ENCODE results near the gene ZNF841. TPM values are rescaled to one million over a fixed set of nuclear protein-coding genes. Genes with fewer than 3 reads are reported as not detected.

The ZNF841 gene
- total and polyA plus RNA-seq, 9 of the 15 experiments (the other 6 are each of a cell fraction or from before 2014, with no cell fraction given): 3.1 to 17.1 (median 11.0) TPM

DNA sequence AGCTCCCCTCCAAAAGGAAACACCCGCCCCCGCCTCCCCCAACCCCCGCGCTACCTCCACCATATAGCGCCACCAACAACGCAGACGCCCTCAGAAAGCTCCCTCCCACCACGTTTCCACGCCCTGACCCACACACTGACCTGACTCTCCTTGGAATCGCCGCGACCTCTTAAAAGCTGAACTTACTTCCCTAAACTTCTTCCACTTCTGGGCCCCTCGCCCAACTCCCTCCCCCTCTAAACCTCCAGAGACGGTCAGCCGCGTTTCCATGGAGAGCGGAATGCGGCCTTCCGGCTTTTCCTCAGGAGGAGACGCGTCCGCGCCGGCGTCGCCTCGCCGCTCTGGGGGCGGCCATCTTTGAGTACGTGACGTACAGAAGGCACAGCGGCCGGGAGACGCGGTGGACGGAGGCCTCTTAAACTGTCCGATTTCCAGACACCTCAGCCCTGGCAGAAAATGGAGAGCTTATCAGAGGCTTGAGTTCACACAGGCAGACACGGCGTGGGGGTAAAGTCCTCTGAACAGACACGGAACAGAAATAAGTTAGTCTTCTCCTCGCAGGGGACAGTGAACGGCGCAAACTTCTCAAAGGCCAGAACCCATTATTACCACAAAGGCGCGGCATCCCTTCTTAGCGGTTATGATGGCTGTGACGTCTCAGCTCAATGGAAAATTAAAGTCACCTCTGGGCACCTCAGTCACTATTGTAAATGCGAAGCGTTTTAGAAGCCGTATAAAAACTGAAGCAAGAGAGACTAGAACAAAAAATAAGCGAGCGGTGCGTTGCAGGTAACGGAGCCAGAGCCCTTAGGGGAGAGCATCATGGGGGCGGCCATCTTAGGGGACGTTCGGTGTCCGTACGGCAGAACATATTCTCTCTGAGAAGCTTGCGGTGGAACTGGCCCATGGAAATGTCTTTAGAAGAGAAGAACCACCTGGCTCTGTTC lies 46.7 kb downstream of the ZNF841 start, which contains the start of gene ZNF432 (continued):
- TF ChIP-seq, protein P1, sequence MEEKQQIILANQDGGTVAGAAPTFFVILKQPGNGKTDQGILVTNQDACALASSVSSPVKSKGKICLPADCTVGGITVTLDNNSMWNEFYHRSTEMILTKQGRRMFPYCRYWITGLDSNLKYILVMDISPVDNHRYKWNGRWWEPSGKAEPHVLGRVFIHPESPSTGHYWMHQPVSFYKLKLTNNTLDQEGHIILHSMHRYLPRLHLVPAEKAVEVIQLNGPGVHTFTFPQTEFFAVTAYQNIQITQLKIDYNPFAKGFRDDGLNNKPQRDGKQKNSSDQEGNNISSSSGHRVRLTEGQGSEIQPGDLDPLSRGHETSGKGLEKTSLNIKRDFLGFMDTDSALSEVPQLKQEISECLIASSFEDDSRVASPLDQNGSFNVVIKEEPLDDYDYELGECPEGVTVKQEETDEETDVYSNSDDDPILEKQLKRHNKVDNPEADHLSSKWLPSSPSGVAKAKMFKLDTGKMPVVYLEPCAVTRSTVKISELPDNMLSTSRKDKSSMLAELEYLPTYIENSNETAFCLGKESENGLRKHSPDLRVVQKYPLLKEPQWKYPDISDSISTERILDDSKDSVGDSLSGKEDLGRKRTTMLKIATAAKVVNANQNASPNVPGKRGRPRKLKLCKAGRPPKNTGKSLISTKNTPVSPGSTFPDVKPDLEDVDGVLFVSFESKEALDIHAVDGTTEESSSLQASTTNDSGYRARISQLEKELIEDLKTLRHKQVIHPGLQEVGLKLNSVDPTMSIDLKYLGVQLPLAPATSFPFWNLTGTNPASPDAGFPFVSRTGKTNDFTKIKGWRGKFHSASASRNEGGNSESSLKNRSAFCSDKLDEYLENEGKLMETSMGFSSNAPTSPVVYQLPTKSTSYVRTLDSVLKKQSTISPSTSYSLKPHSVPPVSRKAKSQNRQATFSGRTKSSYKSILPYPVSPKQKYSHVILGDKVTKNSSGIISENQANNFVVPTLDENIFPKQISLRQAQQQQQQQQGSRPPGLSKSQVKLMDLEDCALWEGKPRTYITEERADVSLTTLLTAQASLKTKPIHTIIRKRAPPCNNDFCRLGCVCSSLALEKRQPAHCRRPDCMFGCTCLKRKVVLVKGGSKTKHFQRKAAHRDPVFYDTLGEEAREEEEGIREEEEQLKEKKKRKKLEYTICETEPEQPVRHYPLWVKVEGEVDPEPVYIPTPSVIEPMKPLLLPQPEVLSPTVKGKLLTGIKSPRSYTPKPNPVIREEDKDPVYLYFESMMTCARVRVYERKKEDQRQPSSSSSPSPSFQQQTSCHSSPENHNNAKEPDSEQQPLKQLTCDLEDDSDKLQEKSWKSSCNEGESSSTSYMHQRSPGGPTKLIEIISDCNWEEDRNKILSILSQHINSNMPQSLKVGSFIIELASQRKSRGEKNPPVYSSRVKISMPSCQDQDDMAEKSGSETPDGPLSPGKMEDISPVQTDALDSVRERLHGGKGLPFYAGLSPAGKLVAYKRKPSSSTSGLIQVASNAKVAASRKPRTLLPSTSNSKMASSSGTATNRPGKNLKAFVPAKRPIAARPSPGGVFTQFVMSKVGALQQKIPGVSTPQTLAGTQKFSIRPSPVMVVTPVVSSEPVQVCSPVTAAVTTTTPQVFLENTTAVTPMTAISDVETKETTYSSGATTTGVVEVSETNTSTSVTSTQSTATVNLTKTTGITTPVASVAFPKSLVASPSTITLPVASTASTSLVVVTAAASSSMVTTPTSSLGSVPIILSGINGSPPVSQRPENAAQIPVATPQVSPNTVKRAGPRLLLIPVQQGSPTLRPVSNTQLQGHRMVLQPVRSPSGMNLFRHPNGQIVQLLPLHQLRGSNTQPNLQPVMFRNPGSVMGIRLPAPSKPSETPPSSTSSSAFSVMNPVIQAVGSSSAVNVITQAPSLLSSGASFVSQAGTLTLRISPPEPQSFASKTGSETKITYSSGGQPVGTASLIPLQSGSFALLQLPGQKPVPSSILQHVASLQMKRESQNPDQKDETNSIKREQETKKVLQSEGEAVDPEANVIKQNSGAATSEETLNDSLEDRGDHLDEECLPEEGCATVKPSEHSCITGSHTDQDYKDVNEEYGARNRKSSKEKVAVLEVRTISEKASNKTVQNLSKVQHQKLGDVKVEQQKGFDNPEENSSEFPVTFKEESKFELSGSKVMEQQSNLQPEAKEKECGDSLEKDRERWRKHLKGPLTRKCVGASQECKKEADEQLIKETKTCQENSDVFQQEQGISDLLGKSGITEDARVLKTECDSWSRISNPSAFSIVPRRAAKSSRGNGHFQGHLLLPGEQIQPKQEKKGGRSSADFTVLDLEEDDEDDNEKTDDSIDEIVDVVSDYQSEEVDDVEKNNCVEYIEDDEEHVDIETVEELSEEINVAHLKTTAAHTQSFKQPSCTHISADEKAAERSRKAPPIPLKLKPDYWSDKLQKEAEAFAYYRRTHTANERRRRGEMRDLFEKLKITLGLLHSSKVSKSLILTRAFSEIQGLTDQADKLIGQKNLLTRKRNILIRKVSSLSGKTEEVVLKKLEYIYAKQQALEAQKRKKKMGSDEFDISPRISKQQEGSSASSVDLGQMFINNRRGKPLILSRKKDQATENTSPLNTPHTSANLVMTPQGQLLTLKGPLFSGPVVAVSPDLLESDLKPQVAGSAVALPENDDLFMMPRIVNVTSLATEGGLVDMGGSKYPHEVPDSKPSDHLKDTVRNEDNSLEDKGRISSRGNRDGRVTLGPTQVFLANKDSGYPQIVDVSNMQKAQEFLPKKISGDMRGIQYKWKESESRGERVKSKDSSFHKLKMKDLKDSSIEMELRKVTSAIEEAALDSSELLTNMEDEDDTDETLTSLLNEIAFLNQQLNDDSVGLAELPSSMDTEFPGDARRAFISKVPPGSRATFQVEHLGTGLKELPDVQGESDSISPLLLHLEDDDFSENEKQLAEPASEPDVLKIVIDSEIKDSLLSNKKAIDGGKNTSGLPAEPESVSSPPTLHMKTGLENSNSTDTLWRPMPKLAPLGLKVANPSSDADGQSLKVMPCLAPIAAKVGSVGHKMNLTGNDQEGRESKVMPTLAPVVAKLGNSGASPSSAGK (IDR thresholded peaks at IDR 0.05): peak; percentile 76
- peak in 1 of 2 experiments; percentile 93; a peak in 2 of 4 replicates for TF ChIP-seq HDAC1 (IDR thresholded peaks at IDR 0.05)
- TF ChIP-seq, protein P2, sequence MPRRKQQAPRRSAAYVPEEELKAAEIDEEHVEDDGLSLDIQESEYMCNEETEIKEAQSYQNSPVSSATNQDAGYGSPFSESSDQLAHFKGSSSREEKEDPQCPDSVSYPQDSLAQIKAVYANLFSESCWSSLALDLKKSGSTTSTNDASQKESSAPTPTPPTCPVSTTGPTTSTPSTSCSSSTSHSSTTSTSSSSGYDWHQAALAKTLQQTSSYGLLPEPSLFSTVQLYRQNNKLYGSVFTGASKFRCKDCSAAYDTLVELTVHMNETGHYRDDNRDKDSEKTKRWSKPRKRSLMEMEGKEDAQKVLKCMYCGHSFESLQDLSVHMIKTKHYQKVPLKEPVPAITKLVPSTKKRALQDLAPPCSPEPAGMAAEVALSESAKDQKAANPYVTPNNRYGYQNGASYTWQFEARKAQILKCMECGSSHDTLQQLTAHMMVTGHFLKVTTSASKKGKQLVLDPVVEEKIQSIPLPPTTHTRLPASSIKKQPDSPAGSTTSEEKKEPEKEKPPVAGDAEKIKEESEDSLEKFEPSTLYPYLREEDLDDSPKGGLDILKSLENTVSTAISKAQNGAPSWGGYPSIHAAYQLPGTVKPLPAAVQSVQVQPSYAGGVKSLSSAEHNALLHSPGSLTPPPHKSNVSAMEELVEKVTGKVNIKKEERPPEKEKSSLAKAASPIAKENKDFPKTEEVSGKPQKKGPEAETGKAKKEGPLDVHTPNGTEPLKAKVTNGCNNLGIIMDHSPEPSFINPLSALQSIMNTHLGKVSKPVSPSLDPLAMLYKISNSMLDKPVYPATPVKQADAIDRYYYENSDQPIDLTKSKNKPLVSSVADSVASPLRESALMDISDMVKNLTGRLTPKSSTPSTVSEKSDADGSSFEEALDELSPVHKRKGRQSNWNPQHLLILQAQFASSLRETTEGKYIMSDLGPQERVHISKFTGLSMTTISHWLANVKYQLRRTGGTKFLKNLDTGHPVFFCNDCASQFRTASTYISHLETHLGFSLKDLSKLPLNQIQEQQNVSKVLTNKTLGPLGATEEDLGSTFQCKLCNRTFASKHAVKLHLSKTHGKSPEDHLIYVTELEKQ (CRISPR knock-in tag; IDR thresholded peaks at IDR 0.05): no peak
- TF ChIP-seq, protein P3, sequence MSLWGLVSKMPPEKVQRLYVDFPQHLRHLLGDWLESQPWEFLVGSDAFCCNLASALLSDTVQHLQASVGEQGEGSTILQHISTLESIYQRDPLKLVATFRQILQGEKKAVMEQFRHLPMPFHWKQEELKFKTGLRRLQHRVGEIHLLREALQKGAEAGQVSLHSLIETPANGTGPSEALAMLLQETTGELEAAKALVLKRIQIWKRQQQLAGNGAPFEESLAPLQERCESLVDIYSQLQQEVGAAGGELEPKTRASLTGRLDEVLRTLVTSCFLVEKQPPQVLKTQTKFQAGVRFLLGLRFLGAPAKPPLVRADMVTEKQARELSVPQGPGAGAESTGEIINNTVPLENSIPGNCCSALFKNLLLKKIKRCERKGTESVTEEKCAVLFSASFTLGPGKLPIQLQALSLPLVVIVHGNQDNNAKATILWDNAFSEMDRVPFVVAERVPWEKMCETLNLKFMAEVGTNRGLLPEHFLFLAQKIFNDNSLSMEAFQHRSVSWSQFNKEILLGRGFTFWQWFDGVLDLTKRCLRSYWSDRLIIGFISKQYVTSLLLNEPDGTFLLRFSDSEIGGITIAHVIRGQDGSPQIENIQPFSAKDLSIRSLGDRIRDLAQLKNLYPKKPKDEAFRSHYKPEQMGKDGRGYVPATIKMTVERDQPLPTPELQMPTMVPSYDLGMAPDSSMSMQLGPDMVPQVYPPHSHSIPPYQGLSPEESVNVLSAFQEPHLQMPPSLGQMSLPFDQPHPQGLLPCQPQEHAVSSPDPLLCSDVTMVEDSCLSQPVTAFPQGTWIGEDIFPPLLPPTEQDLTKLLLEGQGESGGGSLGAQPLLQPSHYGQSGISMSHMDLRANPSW (CRISPR knock-in tag; IDR thresholded peaks at IDR 0.05): no peak
- no peak for TF ChIP-seq NFE2L1 (tag; IDR thresholded peaks at IDR 0.05; ENCODE audit: borderline replicate concordance, low read depth)
